ENCODE measurements around the gene TSPAN5.

DNA sequence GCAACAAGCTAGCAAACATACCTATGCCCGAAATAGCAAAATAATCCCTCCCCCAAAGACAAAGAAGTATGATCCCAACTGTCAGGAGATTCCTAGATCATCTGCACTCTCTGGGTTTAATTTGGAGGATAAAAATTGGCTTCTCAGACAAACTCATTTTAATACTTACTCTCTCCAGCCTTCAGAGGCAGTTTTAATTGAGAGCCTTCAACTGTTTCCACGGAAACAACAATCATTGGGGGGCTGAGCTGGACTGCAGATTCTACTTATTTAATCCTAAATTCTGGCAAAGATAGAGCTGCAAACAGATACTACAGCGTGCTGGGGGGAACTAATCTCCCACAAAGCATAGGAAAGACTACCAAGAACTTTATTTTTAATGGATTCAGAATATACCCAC is 168.2 kb downstream of the TSPAN5 start:
- TF ChIP-seq, protein P1, sequence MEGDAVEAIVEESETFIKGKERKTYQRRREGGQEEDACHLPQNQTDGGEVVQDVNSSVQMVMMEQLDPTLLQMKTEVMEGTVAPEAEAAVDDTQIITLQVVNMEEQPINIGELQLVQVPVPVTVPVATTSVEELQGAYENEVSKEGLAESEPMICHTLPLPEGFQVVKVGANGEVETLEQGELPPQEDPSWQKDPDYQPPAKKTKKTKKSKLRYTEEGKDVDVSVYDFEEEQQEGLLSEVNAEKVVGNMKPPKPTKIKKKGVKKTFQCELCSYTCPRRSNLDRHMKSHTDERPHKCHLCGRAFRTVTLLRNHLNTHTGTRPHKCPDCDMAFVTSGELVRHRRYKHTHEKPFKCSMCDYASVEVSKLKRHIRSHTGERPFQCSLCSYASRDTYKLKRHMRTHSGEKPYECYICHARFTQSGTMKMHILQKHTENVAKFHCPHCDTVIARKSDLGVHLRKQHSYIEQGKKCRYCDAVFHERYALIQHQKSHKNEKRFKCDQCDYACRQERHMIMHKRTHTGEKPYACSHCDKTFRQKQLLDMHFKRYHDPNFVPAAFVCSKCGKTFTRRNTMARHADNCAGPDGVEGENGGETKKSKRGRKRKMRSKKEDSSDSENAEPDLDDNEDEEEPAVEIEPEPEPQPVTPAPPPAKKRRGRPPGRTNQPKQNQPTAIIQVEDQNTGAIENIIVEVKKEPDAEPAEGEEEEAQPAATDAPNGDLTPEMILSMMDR (IDR thresholded peaks at IDR 0.05) = no peak
- no peak for TF ChIP-seq POLR2A (IDR thresholded peaks at IDR 0.05)
- TF ChIP-seq POLR2AphosphoS5 (IDR thresholded peaks at IDR 0.05) = no peak

All from prostate gland (tissue), 2 donors.